Lower leg skin (tissue), 3 donors: Measurements from ENCODE around the gene BEND7.

Experiments used
- CTCF ChIP-seq, 3 donors: fragments of 450-650 bp; IDR thresholded peaks; one replicate each; pipeline ENCODE4 v1.5.1; 2016; ENCODE audit warnings: antibody characterized with exemption in 3 of 3, mild to moderate bottlenecking in 3 of 3, moderate library complexity in 2 of 3
- POLR2A ChIP-seq, 2 donors: fragments of 450-650 bp; IDR thresholded peaks; one replicate each; pipeline ENCODE4 v1.6.1; 2016 to 2017; ENCODE audit warnings: antibody characterized with exemption in 2 of 2, mild to moderate bottlenecking in 1 of 2, moderate library complexity in 1 of 2

- no peak for TF ChIP-seq CTCF (IDR thresholded peaks at IDR 0.05)
- no peak for TF ChIP-seq POLR2A (IDR thresholded peaks at IDR 0.05)
Measured at GRCh38 chr10:13453896-13454295, 74.9 kb downstream of the BEND7 start.
